GM21381 (cell line): ENCODE data around the gene BCAS3.
A peak's percentile ranks its signal among the peaks of the same experiment; 100 is the strongest.
"Not testable (repeated sequence)": the region's sequence is repeated elsewhere in the genome, so short reads cannot be mapped to it uniquely, and the experiment has no call there.

Experiments
- ATAC-seq: cut with Tn5 transposase; IDR thresholded peaks from one replicate; pipeline ENCODE4 v1.9.1; 2021; ENCODE audit warnings: mild to moderate bottlenecking, moderate library complexity; ENCODE audit not compliant: unreplicated experiment

BCAS3 gene

GRCh38 chr17:60674637-60675036 is 3.0 kb upstream of the BCAS3 start:
- not testable (repeated sequence) for ATAC-seq

DNA sequence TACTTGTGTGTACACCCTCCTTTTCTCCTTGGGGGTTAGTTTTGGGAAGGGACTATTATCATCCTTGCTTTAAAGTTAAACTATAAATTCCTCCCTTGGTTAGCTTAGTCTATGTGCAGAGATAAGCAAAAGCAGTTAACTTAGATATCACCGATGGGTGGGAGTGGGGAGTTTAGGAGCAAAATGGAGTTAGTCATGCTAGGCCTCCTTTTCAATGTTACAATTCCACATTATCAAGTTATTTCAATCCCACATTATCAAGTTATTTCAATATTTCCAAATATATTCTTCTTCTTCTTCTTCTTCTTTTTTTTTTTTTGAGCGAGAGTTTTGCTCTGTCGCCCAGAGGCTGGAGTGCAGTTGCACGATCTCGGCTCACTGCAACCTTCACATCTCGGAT is 1.7 kb upstream of the BCAS3 start:
- ATAC-seq: no peak

- no peak for ATAC-seq
These were observed 818 bp upstream of the BCAS3 start for GRCh38 chr17:60676758-60677307.

DNA sequence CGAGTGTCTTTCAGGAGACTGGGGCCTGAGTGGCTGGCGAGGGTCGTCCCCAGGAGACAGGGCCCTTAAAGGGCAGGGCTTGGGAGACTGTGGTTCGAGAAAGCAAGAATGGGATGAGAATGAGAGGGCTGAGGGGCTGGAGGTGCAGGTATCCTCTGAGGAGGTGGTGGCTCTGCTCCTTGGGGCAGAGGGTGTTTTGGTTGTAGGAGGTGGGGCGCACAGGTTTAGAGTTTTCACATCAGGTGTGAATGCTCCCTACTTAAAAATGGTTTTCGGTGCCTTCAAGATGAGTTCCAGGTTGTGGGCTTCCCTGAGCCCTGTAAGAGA is 430 bp downstream of the BCAS3 start:
- no peak for ATAC-seq

GRCh38 chr17:60679287-60679686 is 1.6 kb downstream of the BCAS3 start:
- no peak for ATAC-seq

- no peak for ATAC-seq
These were observed 3.1 kb downstream of the BCAS3 start for GRCh38 chr17:60680754-60681153.

- no peak for ATAC-seq
These were observed 7.8 kb downstream of the BCAS3 start for GRCh38 chr17:60685437-60685836.

DNA sequence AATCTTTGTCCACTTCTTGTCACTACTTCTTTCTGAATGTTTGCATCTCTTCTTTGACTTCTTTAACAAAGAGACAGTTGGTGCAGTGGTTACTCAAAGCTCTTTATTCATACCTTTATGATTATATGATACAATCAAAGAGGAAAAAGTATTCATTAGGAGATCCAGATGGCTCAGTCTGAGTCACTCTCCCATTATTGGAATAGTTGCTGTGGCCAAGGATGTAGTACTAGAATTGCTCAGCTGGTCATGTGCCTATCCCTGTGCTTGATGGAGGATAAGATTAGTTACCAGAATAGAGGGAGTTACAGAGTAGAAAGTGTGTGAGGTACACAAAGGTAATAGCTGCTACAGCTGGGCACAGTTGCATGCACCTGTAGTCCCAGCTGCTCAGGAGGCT is 18.3 kb downstream of the BCAS3 start:
- no peak for ATAC-seq

DNA sequence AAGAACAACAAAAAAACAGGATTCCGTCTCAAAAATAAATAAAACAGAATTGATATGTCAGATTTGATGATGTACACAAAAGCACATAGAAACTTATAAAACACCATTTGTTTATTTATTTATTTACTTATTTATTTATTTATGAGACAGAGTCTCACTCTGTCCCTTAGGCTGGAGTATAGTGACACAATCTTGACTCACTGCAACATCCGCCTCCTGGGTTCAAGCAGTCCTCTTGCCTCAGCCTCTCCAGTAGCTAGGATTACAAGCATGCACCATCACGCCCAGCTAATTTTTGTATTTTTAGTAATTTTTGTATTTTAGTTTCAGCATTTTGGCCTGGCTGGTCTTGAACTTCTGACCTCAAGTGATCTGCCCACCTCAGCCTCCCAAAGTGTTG is 21.4 kb downstream of the BCAS3 start:
- no peak for ATAC-seq

GRCh38 chr17:60704170-60704569 is 26.5 kb downstream of the BCAS3 start:
- ATAC-seq: no peak

DNA sequence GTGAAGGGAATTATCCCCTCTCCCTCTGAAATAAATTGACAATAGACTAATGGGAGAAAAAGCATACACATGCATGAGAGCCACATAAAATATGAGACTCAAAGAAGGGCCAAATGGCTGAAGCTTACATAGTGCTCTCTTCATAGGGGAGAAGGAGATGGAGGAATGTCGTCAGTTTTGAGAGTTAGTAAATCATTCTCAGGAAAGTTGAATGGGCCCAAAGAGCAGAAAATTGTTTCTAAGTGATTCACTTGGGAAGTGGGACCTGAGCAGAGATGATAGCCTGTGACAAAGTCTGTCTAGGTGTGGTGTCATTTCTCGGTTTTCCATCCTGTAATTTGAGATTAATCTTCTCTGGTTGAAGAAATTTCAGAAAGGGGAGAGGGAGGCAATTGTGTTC is 35.0 kb downstream of the BCAS3 start:
- ATAC-seq: no peak

GRCh38 chr17:60713608-60714007 is 36.0 kb downstream of the BCAS3 start:
- ATAC-seq: no peak

- ATAC-seq: no peak
These were observed 39.1 kb downstream of the BCAS3 start for GRCh38 chr17:60716766-60717165.

DNA sequence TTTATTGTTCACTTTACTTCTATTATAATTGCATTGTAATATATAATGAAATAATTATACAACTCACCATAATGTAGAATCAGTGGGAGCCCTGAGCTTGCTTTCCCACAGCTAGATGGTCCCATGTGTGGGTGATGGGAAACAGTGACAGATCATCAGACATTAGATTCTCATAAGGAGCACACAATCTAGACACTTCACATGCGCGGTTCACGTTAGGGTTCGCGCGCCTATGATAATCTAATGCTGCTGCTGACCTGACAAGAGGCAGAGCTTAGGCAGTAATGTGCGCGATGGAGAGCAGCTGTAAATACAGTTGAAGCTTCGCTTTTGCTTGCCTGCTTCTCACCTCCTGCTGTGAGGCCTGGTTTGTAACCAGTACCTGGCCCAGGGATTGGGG is 40.2 kb downstream of the BCAS3 start:
- no peak for ATAC-seq

DNA sequence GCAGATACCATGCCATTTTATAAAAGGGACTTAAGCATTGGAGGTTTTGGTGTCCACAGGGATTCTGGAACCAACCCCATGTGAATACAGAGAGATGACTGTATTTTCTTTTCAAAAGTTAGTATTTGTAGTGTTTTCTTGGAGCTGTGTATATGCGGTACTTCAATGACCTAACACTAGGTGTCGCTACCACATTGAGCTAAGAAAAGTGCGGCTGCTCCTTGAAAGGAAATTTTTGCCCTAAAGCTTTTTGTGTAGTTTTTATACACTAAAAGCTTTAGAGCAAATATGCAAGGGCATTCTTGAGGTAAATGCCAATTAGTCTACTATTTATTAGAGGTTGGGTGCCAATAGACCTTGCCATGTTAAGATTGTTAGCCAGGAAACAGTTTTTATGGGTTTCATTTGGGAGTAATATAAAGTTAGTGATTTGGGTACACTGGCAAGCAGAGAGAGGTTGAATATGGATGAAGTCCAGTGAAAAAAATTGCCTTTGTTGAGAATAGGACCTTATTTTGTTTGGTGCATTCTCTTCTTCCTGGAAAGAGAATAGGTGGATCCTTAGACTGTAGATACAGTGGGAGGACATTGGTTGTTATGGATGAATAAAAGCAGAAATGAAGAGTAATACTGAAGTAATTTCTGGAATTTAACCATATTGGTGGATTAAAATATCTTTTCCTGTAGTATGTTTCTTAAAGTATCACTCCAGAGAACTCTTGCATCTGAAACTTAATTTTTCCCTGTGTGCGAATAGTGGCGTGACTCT is 43.3 kb downstream of the BCAS3 start:
- no peak for ATAC-seq

DNA sequence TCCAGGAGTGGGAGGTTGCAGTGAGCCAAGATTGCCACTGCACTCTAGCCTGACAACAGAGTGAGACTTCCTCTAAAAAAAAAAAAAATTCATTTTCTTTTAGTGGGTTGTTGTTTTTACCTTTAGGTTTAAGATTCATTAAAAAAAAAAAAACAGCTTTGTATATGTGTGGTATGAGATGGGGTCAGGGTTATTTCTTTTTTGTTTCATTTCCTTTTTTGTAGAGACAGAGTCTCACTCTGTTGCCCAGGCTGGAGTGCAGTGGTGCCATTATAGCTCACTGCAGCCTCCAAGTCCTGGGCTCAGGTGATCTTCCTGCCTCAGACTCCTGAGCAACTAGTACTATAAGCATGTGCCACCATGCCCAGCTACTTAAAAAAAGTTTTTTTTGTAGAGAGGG is 47.0 kb downstream of the BCAS3 start:
- peak; percentile 58 for ATAC-seq

DNA sequence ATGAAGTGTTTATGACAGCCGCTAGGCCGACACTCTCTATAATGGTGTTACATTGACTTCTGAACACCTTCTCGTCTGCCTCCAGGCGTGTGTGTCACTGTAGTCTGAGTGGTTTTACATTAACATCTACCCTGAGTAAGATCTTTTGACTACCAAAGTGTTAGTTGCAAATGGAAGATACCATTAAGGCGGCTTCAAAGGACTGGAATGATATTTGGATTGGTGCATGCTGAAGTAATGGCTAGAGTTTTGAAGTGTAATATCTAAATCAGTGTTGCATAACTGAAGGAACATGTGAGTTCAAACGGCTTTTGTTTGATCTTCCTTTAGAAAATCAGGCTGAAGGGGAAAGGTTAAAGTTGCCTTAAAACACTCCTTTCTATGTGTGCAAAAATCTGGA is 52.2 kb downstream of the BCAS3 start:
- ATAC-seq: no peak

DNA sequence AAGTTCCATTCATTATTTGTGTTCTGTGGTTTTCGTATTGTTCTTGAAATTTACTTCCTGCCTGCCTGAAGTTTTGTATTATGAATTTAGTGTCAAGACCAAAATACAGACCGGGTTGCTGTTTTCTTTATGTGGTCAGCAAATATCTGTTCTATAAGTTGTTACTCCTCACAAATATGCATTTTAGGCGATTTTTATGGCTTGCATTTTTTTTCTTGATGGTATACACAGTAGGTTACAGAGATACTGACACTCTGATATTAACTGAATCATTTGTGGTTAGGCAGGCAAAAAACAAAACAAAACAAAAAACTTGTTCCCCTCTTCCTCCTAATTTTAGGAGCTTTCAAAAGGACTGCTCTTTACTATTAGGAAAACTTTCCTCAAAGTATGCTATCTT is 52.6 kb downstream of the BCAS3 start:
- no peak for ATAC-seq

GRCh38 chr17:60738287-60738686 is 60.6 kb downstream of the BCAS3 start:
- no peak for ATAC-seq

- no peak for ATAC-seq
These were observed 62.9 kb downstream of the BCAS3 start for GRCh38 chr17:60740584-60740983.

DNA sequence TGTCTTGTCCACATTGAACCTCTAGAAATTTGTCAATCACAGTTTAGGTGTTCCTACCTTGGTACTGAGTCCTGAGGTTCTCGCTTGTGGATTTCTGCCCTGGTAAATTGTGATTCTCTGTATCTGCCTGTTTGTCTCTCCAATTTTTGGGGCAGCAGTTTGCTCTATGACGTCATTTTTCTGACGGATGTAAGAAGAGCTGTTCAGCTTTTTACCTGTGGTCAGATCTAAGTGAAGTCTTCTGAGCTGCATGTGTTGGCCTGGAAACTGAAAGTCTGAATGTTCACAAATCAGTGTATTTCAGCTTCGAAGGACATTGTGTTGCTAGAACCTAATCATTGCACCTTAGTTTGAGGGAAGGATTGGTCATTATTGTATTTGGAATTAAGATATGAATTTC is 63.4 kb downstream of the BCAS3 start:
- no peak for ATAC-seq

DNA sequence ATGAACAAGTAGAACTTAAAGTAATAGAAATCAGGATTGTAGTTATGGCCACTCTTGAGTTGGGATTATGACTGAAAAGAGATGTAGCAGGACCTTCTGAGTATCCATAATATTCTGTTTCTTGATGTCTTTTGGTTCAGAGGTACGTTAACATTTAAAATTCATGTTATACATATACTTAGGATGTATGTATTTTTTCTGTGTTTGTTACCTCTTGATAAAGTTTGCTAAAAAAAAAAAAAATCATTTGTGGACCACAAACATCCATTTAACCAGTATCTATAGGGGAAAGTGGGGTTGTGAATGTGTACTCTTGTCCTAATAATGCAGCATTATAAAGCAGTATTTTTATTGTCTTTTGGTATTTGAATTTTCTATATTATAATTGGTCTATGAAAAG is 65.6 kb downstream of the BCAS3 start:
- no peak for ATAC-seq

- ATAC-seq: no peak
These were observed 66.1 kb downstream of the BCAS3 start for GRCh38 chr17:60743799-60744198.
